Measurements from ENCODE around the gene EEPD1.
A peak's percentile ranks its signal among the peaks of the same experiment; 100 is the strongest.

The EEPD1 gene

DNA sequence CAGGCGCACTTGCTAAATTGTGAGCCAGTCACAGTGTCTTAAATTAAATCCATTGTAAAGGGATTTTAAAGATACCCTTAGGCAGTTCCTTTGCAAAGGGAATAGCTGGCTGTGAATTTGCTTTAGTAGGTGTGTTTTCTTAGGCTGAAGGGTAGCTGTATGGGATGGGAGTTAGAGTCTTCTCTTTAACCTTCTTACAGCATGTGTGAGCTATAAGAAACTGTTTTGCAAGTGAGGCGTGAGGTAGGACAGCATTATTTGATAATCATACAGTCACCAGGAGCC is 5.2 kb downstream of the EEPD1 start:
- H3K4me3 ChIP-seq (ENCODE audit: low read length): no peak overlapping the region
- DNase-seq (ENCODE audit: low read depth): no peak
- TF ChIP-seq CTCF (conservative IDR thresholded peaks at IDR 0.05; ENCODE audit: low read length): no peak

DNA sequence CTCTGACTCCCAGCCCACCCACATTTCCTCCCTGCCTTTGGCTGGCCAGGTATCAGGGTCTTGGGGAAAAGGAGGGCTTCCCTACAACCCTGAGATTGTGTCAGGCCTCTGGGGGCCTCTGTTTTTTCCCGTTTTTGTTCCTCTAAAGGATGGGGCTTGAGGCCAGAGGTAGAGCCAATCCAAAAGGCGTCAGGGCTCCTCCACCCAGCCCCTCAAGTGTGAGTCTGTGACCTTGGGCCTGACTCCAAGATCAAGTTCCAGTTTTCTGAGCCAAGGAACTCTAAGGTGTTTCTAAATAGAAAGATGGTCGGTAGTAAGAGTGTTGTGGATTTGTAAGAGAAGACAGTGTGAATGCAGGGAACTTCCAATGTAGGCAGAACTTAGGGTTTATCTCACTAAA is 6.6 kb downstream of the EEPD1 start:
- TF ChIP-seq CTCF (conservative IDR thresholded peaks at IDR 0.05; ENCODE audit: low read length): no peak
- H3K4me3 ChIP-seq (ENCODE audit: low read length): no peak overlapping the region
- no peak for DNase-seq (ENCODE audit: low read depth)

DNA sequence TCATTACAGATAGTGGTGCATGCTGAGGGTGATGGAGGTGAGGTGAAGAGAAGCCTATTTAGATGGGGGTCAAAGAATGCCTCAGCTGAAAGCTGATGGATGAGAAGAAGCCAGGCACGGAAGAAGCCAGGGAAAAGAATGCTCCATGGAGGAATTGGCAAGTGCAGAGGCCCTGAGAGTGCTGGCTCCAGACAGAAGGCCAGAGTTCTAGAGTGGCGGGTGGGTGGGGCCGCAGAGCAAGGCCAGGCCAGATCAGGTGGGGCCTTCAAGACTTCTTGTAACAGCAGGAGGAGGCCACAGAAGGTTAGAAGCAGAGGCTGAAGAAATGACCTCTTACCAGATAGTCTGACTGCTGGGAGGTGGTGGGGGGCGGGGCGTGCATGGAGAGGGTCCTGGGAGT is 7.3 kb downstream of the EEPD1 start:
- no peak overlapping the region for H3K4me3 ChIP-seq (ENCODE audit: low read length)
- TF ChIP-seq CTCF (conservative IDR thresholded peaks at IDR 0.05; ENCODE audit: low read length): no peak
- DNase-seq (ENCODE audit: low read depth): no peak

DNA sequence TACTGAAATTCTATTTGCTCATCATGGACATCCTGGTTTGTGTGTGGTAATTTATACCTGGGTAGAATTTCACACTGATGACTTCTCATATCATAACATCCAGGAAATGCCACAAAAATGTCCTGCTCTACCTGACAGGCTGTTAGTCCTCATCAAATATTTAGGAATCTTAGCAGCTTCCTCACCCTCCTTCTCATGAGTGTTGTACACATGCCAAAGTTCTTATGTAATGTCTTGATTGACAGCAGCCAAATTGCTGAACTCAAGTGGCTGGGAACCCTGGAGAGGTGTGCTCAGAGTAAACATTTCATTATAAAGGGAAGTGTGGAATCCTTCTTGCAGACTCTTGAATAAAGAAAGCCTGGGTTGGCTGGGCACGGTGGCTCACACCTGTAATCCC is 8.9 kb downstream of the EEPD1 start:
- DNase-seq (ENCODE audit: low read depth): no peak
- no peak overlapping the region for H3K4me3 ChIP-seq (ENCODE audit: low read length)
- no peak for TF ChIP-seq CTCF (conservative IDR thresholded peaks at IDR 0.05; ENCODE audit: low read length)

DNA sequence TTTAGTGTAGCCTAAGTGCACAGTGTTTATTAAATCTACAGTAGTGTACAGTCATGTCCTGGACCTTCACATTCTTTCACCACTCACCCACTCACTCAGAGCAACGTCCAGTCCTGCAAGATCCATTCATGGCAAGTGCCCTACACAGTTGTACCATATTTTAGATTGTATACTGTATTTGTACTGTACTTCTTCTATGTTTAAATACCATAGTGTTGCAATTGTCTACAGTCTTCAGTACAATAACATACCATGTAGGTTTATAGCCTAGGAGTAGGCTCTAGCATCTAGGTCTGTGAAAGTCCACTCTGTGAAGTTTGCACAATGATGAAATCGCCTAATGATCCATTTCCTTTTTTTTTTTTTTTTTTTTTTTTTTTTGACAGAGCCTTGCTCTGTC is 12.0 kb downstream of the EEPD1 start:
- DNase-seq (ENCODE audit: low read depth): peak; percentile 30
- TF ChIP-seq CTCF (conservative IDR thresholded peaks at IDR 0.05; ENCODE audit: low read length): no peak
- H3K4me3 ChIP-seq (ENCODE audit: low read length): no peak overlapping the region

DNA sequence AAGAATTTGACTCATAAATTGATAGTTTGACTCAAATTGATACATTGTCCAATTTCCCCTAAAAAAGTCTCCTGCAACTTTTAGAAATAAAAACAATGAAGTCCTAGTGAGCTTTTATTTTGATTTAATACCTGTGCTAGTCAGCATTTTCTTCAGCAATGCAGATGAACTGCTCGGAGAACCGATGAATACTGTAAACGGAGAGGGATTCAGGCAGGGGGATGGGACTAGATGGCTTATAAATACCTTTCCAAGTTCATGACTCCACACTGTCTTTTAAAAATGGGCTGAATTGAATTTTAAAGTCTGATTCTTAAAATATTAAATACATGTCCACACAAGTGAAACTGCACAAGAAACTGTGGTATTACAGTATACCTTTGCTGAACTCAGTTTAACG is 12.7 kb downstream of the EEPD1 start:
- no peak overlapping the region for H3K4me3 ChIP-seq (ENCODE audit: low read length)
- no peak for TF ChIP-seq CTCF (conservative IDR thresholded peaks at IDR 0.05; ENCODE audit: low read length)
- DNase-seq (ENCODE audit: low read depth): no peak

GRCh38 chr7:36167403-36168050 is 14.5 kb downstream of the EEPD1 start:
- DNase-seq (ENCODE audit: low read depth): no peak
- TF ChIP-seq CTCF (conservative IDR thresholded peaks at IDR 0.05; ENCODE audit: low read length): no peak
- no peak overlapping the region for H3K4me3 ChIP-seq (ENCODE audit: low read length)

Data from AG10803 (cell line).